ENCODE data around the gene PTPRR.
"Not testable (repeated sequence)": the region's sequence is repeated elsewhere in the genome, so short reads cannot be mapped to it uniquely, and the experiment has no call there.

PTPRR gene

GRCh38 chr12:70840656-70841350 is 79.7 kb downstream of the PTPRR start:
- no peak for DNase-seq (ENCODE audit: low spot score)

- no peak for DNase-seq (ENCODE audit: low spot score)
Measured at GRCh38 chr12:70839544-70839943, 81.0 kb downstream of the PTPRR start.

- DNase-seq (ENCODE audit: low spot score): no peak
Measured at GRCh38 chr12:70838127-70838526, 82.4 kb downstream of the PTPRR start.

GRCh38 chr12:70837026-70837425 is 83.5 kb downstream of the PTPRR start:
- DNase-seq (ENCODE audit: low spot score): no peak

GRCh38 chr12:70835948-70836347 is 84.6 kb downstream of the PTPRR start:
- no peak for DNase-seq (ENCODE audit: low spot score)

GRCh38 chr12:70831543-70831942 is 89.0 kb downstream of the PTPRR start:
- DNase-seq (ENCODE audit: low spot score): no peak

GRCh38 chr12:70830221-70831061 is 90.1 kb downstream of the PTPRR start:
- DNase-seq (ENCODE audit: low spot score): no peak

- DNase-seq (ENCODE audit: low spot score): no peak
Measured at GRCh38 chr12:70829070-70829469, 91.5 kb downstream of the PTPRR start.

- no peak for DNase-seq (ENCODE audit: low spot score)
Measured at GRCh38 chr12:70828351-70828750, 92.2 kb downstream of the PTPRR start.

- DNase-seq (ENCODE audit: low spot score): no peak
Measured at GRCh38 chr12:70826156-70826555, 94.4 kb downstream of the PTPRR start.

- DNase-seq (ENCODE audit: low spot score): no peak
Measured at GRCh38 chr12:70824511-70824910, 96.0 kb downstream of the PTPRR start.

- no peak for DNase-seq (ENCODE audit: low spot score)
Measured at GRCh38 chr12:70823182-70823976, 97.2 kb downstream of the PTPRR start.

GRCh38 chr12:70822412-70822811 is 98.1 kb downstream of the PTPRR start:
- no peak for DNase-seq (ENCODE audit: low spot score)

GRCh38 chr12:70815971-70816391 is 104.6 kb downstream of the PTPRR start:
- no peak for DNase-seq (ENCODE audit: low spot score)

- no peak for DNase-seq (ENCODE audit: low spot score)
Measured at GRCh38 chr12:70815056-70815455, 105.5 kb downstream of the PTPRR start.

- DNase-seq (ENCODE audit: low spot score): no peak
Measured at GRCh38 chr12:70813559-70813958, 107.0 kb downstream of the PTPRR start.

- no peak for DNase-seq (ENCODE audit: low spot score)
Measured at GRCh38 chr12:70812136-70812535, 108.4 kb downstream of the PTPRR start.

- DNase-seq (ENCODE audit: low spot score): no peak
Measured at GRCh38 chr12:70809887-70810286, 110.7 kb downstream of the PTPRR start.

- not testable (repeated sequence) for DNase-seq (ENCODE audit: low spot score)
Measured at GRCh38 chr12:70807993-70808392, 112.5 kb downstream of the PTPRR start.

GRCh38 chr12:70806827-70807226 is 113.7 kb downstream of the PTPRR start:
- DNase-seq (ENCODE audit: low spot score): no peak

GRCh38 chr12:70806043-70806442 is 114.5 kb downstream of the PTPRR start:
- DNase-seq (ENCODE audit: low spot score): no peak

- no peak for DNase-seq (ENCODE audit: low spot score)
Measured at GRCh38 chr12:70798016-70798783, 122.3 kb downstream of the PTPRR start.
